ENCODE data around the gene RAI1.
"Not testable (repeated sequence)": the region's sequence is repeated elsewhere in the genome, so short reads cannot be mapped to it uniquely, and the experiment has no call there.

RAI1 gene

DNA sequence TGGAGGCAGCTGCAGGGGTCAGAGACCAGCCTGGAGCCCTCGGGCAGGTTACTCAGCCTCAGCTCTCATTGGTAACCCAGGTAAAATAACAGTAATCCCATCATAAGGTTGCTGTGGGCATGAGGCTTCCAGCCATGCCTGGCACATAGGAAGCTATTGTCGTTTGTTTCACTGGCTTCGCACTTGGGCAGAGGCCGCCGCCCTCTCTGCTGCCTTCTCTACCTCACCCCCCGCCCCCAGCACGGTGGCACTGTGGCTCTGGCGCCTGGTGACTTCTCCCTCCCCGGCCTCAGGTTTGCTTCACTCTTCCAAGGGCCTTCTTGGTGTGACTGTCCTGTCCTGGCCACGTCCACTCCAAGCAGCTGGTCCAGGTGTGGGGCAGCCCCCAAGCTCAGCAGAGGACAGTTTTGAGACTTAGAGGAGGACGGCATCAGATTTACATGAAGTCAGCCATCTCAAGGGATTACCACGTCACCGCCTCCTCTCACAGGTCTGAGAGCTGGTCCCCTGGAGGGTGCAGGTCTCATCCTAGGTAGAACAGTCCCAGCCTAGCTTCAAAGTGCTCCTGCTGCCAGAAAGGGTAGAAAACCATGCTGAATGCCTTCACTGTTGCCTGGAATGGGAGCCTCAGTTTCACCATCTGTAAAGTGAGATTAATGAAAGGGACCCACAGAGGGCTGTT is 120.7 kb downstream of the RAI1 start:
- Histone ChIP-seq H3K36me3 (ENCODE audit: insufficient read depth, low read length) (peaks cover 85% of the 10 kb centered on the region), H3K27me3 (ENCODE audit: insufficient read depth, low read length) (no peaks in the 10 kb centered on the region), H3K4me3 (ENCODE audit: low read length) (no peak overlapping the region), H3K4me1 (ENCODE audit: insufficient read depth, low read length) (peaks cover 8% of the 10 kb centered on the region), H3K9me3 (ENCODE audit: low read length) (no peaks in the 10 kb centered on the region), H2AFZ (ENCODE audit: low read depth, low read length) (no peak overlapping the region)

DNA sequence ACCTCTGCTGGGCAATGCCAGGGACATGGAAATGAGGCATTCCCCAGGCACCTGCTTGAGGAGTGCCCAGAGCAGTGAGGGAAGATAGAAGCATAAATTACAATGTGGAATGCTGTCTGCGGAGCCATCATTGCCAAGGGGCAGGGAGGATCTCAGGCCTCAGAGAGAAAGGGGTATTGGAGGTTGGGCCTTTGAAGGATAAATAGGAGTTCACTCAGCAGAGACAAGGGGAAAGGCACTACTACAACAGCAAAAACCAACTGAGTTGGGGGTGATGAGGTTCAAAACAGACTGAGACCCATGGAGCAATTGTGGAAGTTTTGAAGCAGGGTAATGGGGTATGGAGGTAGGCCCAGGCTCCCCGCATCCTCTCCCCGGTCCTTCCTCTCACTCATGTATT is 122.7 kb downstream of the RAI1 start:
- no peaks in the 10 kb centered on the region for H3K9me3 ChIP-seq (ENCODE audit: low read length)
- no peak overlapping the region for H2AFZ ChIP-seq (ENCODE audit: low read depth, low read length)
- no peak overlapping the region for H3K4me3 ChIP-seq (ENCODE audit: low read length)
- H3K4me1 ChIP-seq (ENCODE audit: insufficient read depth, low read length), result peaks cover 5% of the 10 kb centered on the region
- H3K27me3 ChIP-seq (ENCODE audit: insufficient read depth, low read length), result no peaks in the 10 kb centered on the region
- H3K36me3 ChIP-seq (ENCODE audit: insufficient read depth, low read length), result peaks cover 75% of the 10 kb centered on the region

- Histone ChIP-seq H3K9me3 (ENCODE audit: low read length) (no peaks in the 10 kb centered on the region), H3K4me1 (ENCODE audit: insufficient read depth, low read length) (peaks cover 2% of the 10 kb centered on the region), H3K27me3 (ENCODE audit: insufficient read depth, low read length) (no peaks in the 10 kb centered on the region), H3K36me3 (ENCODE audit: insufficient read depth, low read length) (peaks cover 70% of the 10 kb centered on the region), H3K4me3 (ENCODE audit: low read length) (no peak overlapping the region), H2AFZ (ENCODE audit: low read depth, low read length) (no peak overlapping the region)
These were observed 124.3 kb downstream of the RAI1 start for GRCh38 chr17:17805575-17805974.

- peaks cover 5% of the 10 kb centered on the region for H3K4me1 ChIP-seq (ENCODE audit: insufficient read depth, low read length)
- no peaks in the 10 kb centered on the region for H3K27me3 ChIP-seq (ENCODE audit: insufficient read depth, low read length)
- peaks cover 70% of the 10 kb centered on the region for H3K36me3 ChIP-seq (ENCODE audit: insufficient read depth, low read length)
- H3K9me3 ChIP-seq (ENCODE audit: low read length), result no peaks in the 10 kb centered on the region
- H3K4me3 ChIP-seq (ENCODE audit: low read length), result no peak overlapping the region
- no peak overlapping the region for H2AFZ ChIP-seq (ENCODE audit: low read depth, low read length)
These were observed 124.8 kb downstream of the RAI1 start for GRCh38 chr17:17806035-17806434.

- Histone ChIP-seq H2AFZ (ENCODE audit: low read depth, low read length) (no peak overlapping the region), H3K27me3 (ENCODE audit: insufficient read depth, low read length) (no peaks in the 10 kb centered on the region), H3K36me3 (ENCODE audit: insufficient read depth, low read length) (peaks cover 63% of the 10 kb centered on the region), H3K9me3 (ENCODE audit: low read length) (no peaks in the 10 kb centered on the region), H3K4me1 (ENCODE audit: insufficient read depth, low read length) (peaks cover 10% of the 10 kb centered on the region), H3K4me3 (ENCODE audit: low read length) (no peak overlapping the region)
These were observed 125.5 kb downstream of the RAI1 start for GRCh38 chr17:17806611-17807274.

- no peaks in the 10 kb centered on the region for H3K9me3 ChIP-seq (ENCODE audit: low read length)
- H3K27me3 ChIP-seq (ENCODE audit: insufficient read depth, low read length), result no peaks in the 10 kb centered on the region
- H3K4me1 ChIP-seq (ENCODE audit: insufficient read depth, low read length), result peaks cover 16% of the 10 kb centered on the region
- no peak overlapping the region for H2AFZ ChIP-seq (ENCODE audit: low read depth, low read length)
- H3K4me3 ChIP-seq (ENCODE audit: low read length), result no peak overlapping the region
- H3K36me3 ChIP-seq (ENCODE audit: insufficient read depth, low read length), result peaks cover 58% of the 10 kb centered on the region
These were observed 126.2 kb downstream of the RAI1 start for GRCh38 chr17:17807440-17807839.

GRCh38 chr17:17808200-17808599 is 126.9 kb downstream of the RAI1 start:
- H3K9me3 ChIP-seq (ENCODE audit: low read length); H3K4me3 ChIP-seq (ENCODE audit: low read length); H2AFZ ChIP-seq (ENCODE audit: low read depth, low read length); H3K27me3 ChIP-seq (ENCODE audit: insufficient read depth, low read length): not testable (repeated sequence)
- Histone ChIP-seq H3K4me1 (ENCODE audit: insufficient read depth, low read length) (peaks cover 16% of the 10 kb centered on the region), H3K36me3 (ENCODE audit: insufficient read depth, low read length) (peaks cover 60% of the 10 kb centered on the region)

- Histone ChIP-seq H3K4me3 (ENCODE audit: low read length) (no peak overlapping the region), H2AFZ (ENCODE audit: low read depth, low read length) (no peak overlapping the region), H3K27me3 (ENCODE audit: insufficient read depth, low read length) (no peaks in the 10 kb centered on the region)
These were observed 127.6 kb downstream of the RAI1 start for GRCh38 chr17:17808706-17809432.

GRCh38 chr17:17809531-17810083 is 128.3 kb downstream of the RAI1 start:
- Histone ChIP-seq H3K4me3 (ENCODE audit: low read length) (no peak overlapping the region), H3K36me3 (ENCODE audit: insufficient read depth, low read length) (peaks cover 46% of the 10 kb centered on the region), H3K4me1 (ENCODE audit: insufficient read depth, low read length) (peaks cover 16% of the 10 kb centered on the region), H3K27me3 (ENCODE audit: insufficient read depth, low read length) (no peaks in the 10 kb centered on the region), H2AFZ (ENCODE audit: low read depth, low read length) (no peak overlapping the region), H3K9me3 (ENCODE audit: low read length) (no peaks in the 10 kb centered on the region)

More at GRCh38 chr17:17808706-17809432, 127.6 kb downstream of the RAI1 start:
- Histone ChIP-seq H3K9me3 (ENCODE audit: low read length) (no peaks in the 10 kb centered on the region), H3K36me3 (ENCODE audit: insufficient read depth, low read length) (peaks cover 53% of the 10 kb centered on the region), H3K4me1 (ENCODE audit: insufficient read depth, low read length) (peaks cover 16% of the 10 kb centered on the region)

DNA sequence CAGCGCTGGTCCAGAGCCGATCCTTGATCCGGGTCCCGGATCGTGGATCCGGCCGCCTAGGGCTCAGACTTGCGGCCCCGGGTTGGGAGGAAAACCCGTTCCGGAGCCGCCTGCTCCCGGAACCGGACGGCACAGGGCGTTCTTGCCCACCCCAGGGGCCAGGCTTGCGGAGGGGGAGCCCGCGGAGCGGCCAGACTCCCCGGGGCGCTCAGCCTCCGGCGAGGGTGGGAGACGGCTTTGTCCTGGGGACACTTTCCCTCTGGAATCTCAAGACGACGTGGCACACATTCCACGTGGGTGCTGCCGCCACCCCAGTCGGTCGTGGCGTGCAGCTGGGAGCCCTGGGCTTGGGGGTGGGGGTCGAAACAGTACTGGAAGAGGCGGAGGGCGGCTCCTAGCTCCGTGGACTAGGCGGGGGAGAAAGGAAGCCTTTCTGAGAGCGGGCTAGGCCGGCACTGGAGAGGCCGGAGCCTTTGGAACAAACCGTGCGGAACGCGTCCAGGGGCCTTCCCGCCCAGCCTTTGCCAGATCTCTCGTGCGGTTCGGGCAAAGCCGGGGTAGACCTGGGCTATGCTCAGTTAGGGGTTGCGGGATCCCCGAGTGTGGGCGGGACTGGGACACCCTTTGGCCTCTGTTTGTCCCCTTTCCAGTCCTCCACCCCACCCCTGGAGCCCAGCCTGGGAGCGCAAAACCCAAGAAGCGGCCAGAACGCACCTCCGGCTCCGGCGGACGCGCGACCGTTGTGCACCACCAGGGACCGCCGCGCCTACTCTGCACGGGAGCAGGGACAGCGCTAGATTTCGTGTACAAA is 129.0 kb downstream of the RAI1 start:
- Histone ChIP-seq H3K4me3 (ENCODE audit: low read length) (no peak overlapping the region), H2AFZ (ENCODE audit: low read depth, low read length) (no peak overlapping the region), H3K4me1 (ENCODE audit: insufficient read depth, low read length) (peaks cover 16% of the 10 kb centered on the region), H3K36me3 (ENCODE audit: insufficient read depth, low read length) (peaks cover 43% of the 10 kb centered on the region), H3K27me3 (ENCODE audit: insufficient read depth, low read length) (no peaks in the 10 kb centered on the region), H3K9me3 (ENCODE audit: low read length) (no peaks in the 10 kb centered on the region)

- Histone ChIP-seq H3K9me3 (ENCODE audit: low read length) (no peaks in the 10 kb centered on the region), H3K27me3 (ENCODE audit: insufficient read depth, low read length) (no peaks in the 10 kb centered on the region), H3K4me3 (ENCODE audit: low read length) (no peak overlapping the region), H3K4me1 (ENCODE audit: insufficient read depth, low read length) (peaks cover 16% of the 10 kb centered on the region), H2AFZ (ENCODE audit: low read depth, low read length) (no peak overlapping the region), H3K36me3 (ENCODE audit: insufficient read depth, low read length) (peaks cover 37% of the 10 kb centered on the region)
These were observed 129.6 kb downstream of the RAI1 start for GRCh38 chr17:17810895-17811248.

DNA sequence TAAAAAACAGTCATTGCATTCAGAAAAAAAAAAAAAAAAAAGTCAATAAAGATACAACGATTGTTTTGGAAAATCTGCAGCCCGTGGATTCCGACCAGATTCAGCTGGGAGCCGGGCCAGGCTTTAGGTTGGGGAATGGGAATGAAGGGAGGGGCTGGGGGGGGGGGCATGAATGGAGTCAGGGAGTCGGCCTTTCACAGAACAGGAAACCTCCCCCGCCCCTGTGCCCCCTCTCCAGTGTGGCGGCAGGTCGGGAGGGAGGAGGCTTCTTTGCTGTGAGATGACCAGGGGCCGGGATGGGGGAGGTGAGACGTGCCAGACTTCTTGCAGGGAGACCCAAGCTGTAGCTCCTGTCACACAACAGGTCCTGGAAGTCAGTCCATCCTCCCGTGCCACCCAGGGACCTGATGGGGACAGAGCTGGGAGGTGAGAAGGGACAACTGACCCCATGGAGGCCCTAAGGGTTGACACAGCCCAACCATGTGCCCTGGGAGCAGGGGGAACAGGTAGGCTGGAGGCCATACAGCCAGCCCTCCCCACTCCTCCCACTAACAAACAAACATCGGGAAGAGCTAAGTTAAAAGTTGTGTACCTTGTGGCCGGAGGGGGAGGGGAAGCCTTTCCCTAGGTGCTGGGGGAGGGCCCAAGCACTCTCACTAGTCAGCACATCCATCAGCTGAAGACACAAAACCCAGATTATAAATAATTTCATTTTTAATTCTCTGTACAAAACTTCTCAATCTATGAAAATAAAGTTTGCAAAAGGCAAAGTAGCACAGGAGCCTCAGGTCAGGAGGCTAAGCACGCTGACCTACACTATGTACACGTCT is 130.3 kb downstream of the RAI1 start:
- H3K4me3 ChIP-seq (ENCODE audit: low read length), result no peak overlapping the region
- H3K36me3 ChIP-seq (ENCODE audit: insufficient read depth, low read length), result peaks cover 30% of the 10 kb centered on the region
- no peaks in the 10 kb centered on the region for H3K27me3 ChIP-seq (ENCODE audit: insufficient read depth, low read length)
- H3K9me3 ChIP-seq (ENCODE audit: low read length), result no peaks in the 10 kb centered on the region
- peaks cover 16% of the 10 kb centered on the region for H3K4me1 ChIP-seq (ENCODE audit: insufficient read depth, low read length)
- H2AFZ ChIP-seq (ENCODE audit: low read depth, low read length), result no peak overlapping the region

Measured in neuron (in vitro differentiated cells).